IMR-90 (cell line): ENCODE data around the gene SREK1. TPM values are rescaled to one million over a fixed set of nuclear protein-coding genes. Genes with fewer than 3 reads are reported as not detected.

ENCODE experiments used
- ATAC-seq: fragments of 200-7000 bp; cut with Tn5 transposase; 2 replicates; pipeline ENCODE4 v1.9.1; 2020; ENCODE audit warnings: low read depth, mild to moderate bottlenecking, moderate library complexity
- BruUV-seq: library from RNA; stranded (reverse); fragments of 400-500 nt; replicated peaks from 2 replicates; lab custom pipeline; 2021; lab: Mats Ljungman, UMichigan
- CTCF ChIA-PET: fragments of 300-600 bp; formaldehyde crosslinking; extraction: SDS; loops from one replicate; lab custom pipeline; 2021; ENCODE audit warnings: antibody characterized with exemption; lab: Yijun Ruan, JAX
- POLR2A ChIA-PET: fragments of 300-600 bp; sonication (Branson Sonifier 250); formaldehyde crosslinking; loops from one replicate; lab custom pipeline; 2022; ENCODE audit warnings: antibody characterized with exemption; ENCODE audit not compliant: unreplicated experiment; lab: Charles Lee
- DNase-seq: peaks from one replicate; pipeline ENCODE4 v3.0.0; 2013
- H2AFZ ChIP-seq: replicated peaks from 2 replicates; pipeline ENCODE3; 2013; ENCODE audit warnings: low read length, mild to moderate bottlenecking; ENCODE audit not compliant: poor library complexity
- H2AK5ac ChIP-seq: 2 replicates; pipeline ENCODE4 v1.6.1; 2013; ENCODE audit warnings: low read depth, low read length, inconsistent platforms
- H2AK9ac ChIP-seq: replicated peaks from 2 replicates; pipeline ENCODE3; 2013; ENCODE audit warnings: mild to moderate bottlenecking, low read depth, low read length, moderate library complexity; ENCODE audit not compliant: poor library complexity
- H2BK120ac ChIP-seq: 2 replicates; pipeline ENCODE4 v1.6.1; 2013; ENCODE audit warnings: low read depth, low read length, inconsistent platforms
- H2BK15ac ChIP-seq: 3 replicates; pipeline ENCODE4 v1.6.1; 2013; ENCODE audit warnings: low read depth, low read length, inconsistent platforms
- H2BK20ac ChIP-seq: 2 replicates; pipeline ENCODE4 v1.6.1; 2013; ENCODE audit warnings: low read depth, mild to moderate bottlenecking, inconsistent platforms, low read length, moderate library complexity
- H2BK5ac ChIP-seq: 2 replicates; pipeline ENCODE4 v1.6.1; 2013; ENCODE audit warnings: mild to moderate bottlenecking, low read depth, low read length, inconsistent platforms; ENCODE audit not compliant: poor library complexity, severe bottlenecking
- H3K14ac ChIP-seq: replicated peaks from 2 replicates; pipeline ENCODE4 v1.6.1; 2013; ENCODE audit warnings: low read depth, low read length, inconsistent platforms
- H3K18ac ChIP-seq: 2 replicates; pipeline ENCODE4 v1.6.1; 2013; ENCODE audit warnings: low read depth, low read length, control low read depth
- H3K23ac ChIP-seq: 2 replicates; pipeline ENCODE4 v1.6.1; 2013; ENCODE audit warnings: low read depth, low read length, inconsistent platforms
- H3K27ac ChIP-seq: 2 replicates; pipeline ENCODE4 v1.5.1; 2013; ENCODE audit warnings: mild to moderate bottlenecking, control low read depth, low read length; ENCODE audit not compliant: insufficient read depth
- H3K27me3 ChIP-seq: 2 replicates; pipeline ENCODE4 v1.6.1; 2013; ENCODE audit warnings: low read length; ENCODE audit not compliant: control insufficient read depth, insufficient read depth
- H3K36me3 ChIP-seq: 2 replicates; pipeline ENCODE4 v1.6.1; 2013; ENCODE audit warnings: low read length, mixed read lengths; ENCODE audit not compliant: control insufficient read depth, insufficient read depth
- H3K4ac ChIP-seq: 2 replicates; pipeline ENCODE4 v1.6.1; 2013; ENCODE audit warnings: low read depth, low read length, inconsistent platforms
- H3K4me1 ChIP-seq: 2 replicates; pipeline ENCODE4 v1.6.1; 2013; ENCODE audit warnings: low read length, mixed read lengths; ENCODE audit not compliant: control insufficient read depth, insufficient read depth
- H3K4me2 ChIP-seq: 2 replicates; pipeline ENCODE4 v1.6.1; 2013; ENCODE audit warnings: low read depth, mild to moderate bottlenecking, control low read depth, low read length, moderate library complexity
- H3K4me3 ChIP-seq: 2 replicates; pipeline ENCODE4 v1.5.1; 2013; ENCODE audit warnings: low read depth, mild to moderate bottlenecking, control low read depth, low read length, moderate library complexity; ENCODE audit not compliant: insufficient read depth
- H3K56ac ChIP-seq: 2 replicates; pipeline ENCODE4 v1.6.1; 2013; ENCODE audit warnings: low read length, inconsistent platforms; ENCODE audit not compliant: insufficient read depth; ENCODE audit errors: extremely low read depth
- H3K79me1 ChIP-seq, 2 experiments: 2 replicates each; pipeline ENCODE4 v1.6.1; 2013; ENCODE audit warnings: low read length in 2 of 2, inconsistent platforms in 1 of 2, low read depth in 1 of 2
- H3K9ac ChIP-seq: 2 replicates; pipeline ENCODE4 v1.6.1; 2013; ENCODE audit warnings: low read depth, low read length, control low read depth
- H3K9me1 ChIP-seq: 2 replicates; pipeline ENCODE4 v1.6.1; 2013; ENCODE audit warnings: low read length, inconsistent platforms; ENCODE audit not compliant: insufficient read depth
- H3K9me3 ChIP-seq: 2 replicates; pipeline ENCODE4 v1.6.1; 2013; ENCODE audit warnings: low read length; ENCODE audit not compliant: control insufficient read depth, insufficient read depth
- H4K20me1 ChIP-seq: 2 replicates; pipeline ENCODE4 v1.6.1; 2013; ENCODE audit warnings: low read length, inconsistent platforms; ENCODE audit not compliant: insufficient read depth
- H4K5ac ChIP-seq: 2 replicates; pipeline ENCODE4 v1.6.1; 2013; ENCODE audit warnings: mild to moderate bottlenecking, low read depth, low read length, control low read depth
- H4K8ac ChIP-seq, 2 experiments: 2 replicates each; pipeline ENCODE4 v1.6.1; 2013; ENCODE audit warnings: low read depth in 2 of 2, low read length in 2 of 2, control low read depth in 1 of 2, inconsistent platforms in 1 of 2
- H4K91ac ChIP-seq: 2 replicates; pipeline ENCODE4 v1.6.1; 2013; ENCODE audit warnings: low read depth, low read length, inconsistent platforms; ENCODE audit not compliant: insufficient read depth
- BHLHE40 ChIP-seq: fragments of 150-350 bp; IDR thresholded peaks from 2 replicates; pipeline ENCODE4 v1.6.1; 2016; ENCODE audit warnings: mild to moderate bottlenecking, low read depth, low read length
- CEBPB ChIP-seq: IDR thresholded peaks from 2 replicates; pipeline ENCODE4 v1.6.1; 2012; ENCODE audit warnings: low read depth, low read length, improper control_type of control experiment
- CHD1 ChIP-seq: IDR thresholded peaks from 2 replicates; pipeline ENCODE4 v1.6.1; 2012; ENCODE audit warnings: low read depth, low read length, improper control_type of control experiment
- ELK1 ChIP-seq: fragments of 150-350 bp; IDR thresholded peaks from 2 replicates; pipeline ENCODE4 v1.6.1; 2016; ENCODE audit warnings: low read depth, mild to moderate bottlenecking, low read length, moderate library complexity, borderline replicate concordance
- FOS ChIP-seq: fragments of 150-350 bp; IDR thresholded peaks from 2 replicates; pipeline ENCODE4 v1.6.1; 2016; ENCODE audit warnings: low read depth, low read length
- MAFK ChIP-seq: IDR thresholded peaks from 2 replicates; pipeline ENCODE4 v1.6.1; 2012; ENCODE audit warnings: low read depth, low read length, improper control_type of control experiment
- MAZ ChIP-seq: IDR thresholded peaks from 2 replicates; pipeline ENCODE4 v1.6.1; 2012; ENCODE audit warnings: low read depth, mild to moderate bottlenecking, low read length, improper control_type of control experiment, moderate library complexity, borderline replicate concordance
- MXI1 ChIP-seq: IDR thresholded peaks from 2 replicates; pipeline ENCODE4 v1.6.1; 2012; ENCODE audit warnings: low read depth, mild to moderate bottlenecking, low read length, moderate library complexity, borderline replicate concordance
- NFE2L2 ChIP-seq: fragments of 150-350 bp; IDR thresholded peaks from 2 replicates; pipeline ENCODE4 v1.6.1; 2016; ENCODE audit warnings: low read depth, mild to moderate bottlenecking, low read length
- POLR2A ChIP-seq: IDR thresholded peaks from 2 replicates; pipeline ENCODE4 v1.6.1; 2012; ENCODE audit warnings: mild to moderate bottlenecking, low read depth, low read length
- RAD21 ChIP-seq: IDR thresholded peaks from 2 replicates; pipeline ENCODE4 v1.6.1; 2012; ENCODE audit warnings: low read length, improper control_type of control experiment
- RCOR1 ChIP-seq: IDR thresholded peaks from 2 replicates; pipeline ENCODE4 v1.6.1; 2012; ENCODE audit warnings: mild to moderate bottlenecking, low read length, improper control_type of control experiment; ENCODE audit not compliant: insufficient replicate concordance
- RFX5 ChIP-seq: IDR thresholded peaks from 2 replicates; pipeline ENCODE4 v1.8.0; 2012; ENCODE audit warnings: low read depth, mild to moderate bottlenecking, low read length, moderate library complexity
- SMC3 ChIP-seq: fragments of 150-350 bp; IDR thresholded peaks from 2 replicates; pipeline ENCODE4 v1.6.1; 2016; ENCODE audit warnings: low read depth, mild to moderate bottlenecking, antibody characterized with exemption, low read length, moderate library complexity
- WGBS, 2 experiments: methylation state at CpG; one replicate each; pipeline versions ENCODE4 v1.1.5 to v1.1.7; 2013; ENCODE audit warnings: missing lambda C conversion rate in 2 of 2; ENCODE audit not compliant: insufficient read length in 1 of 2; ENCODE audit errors: extremely low coverage in 2 of 2; 5-methylcytosine and 5-hydroxymethylcytosine counted together
- dilution Hi-C: fragments of 300-500 bp; cut with HindIII; formaldehyde crosslinking; loops from one replicate; pipeline ENCODE4 v1.14.3; 2018; ENCODE audit warnings: low sequenced_read_pairs; ENCODE audit not compliant: unreplicated experiment
- in situ Hi-C: fragments of 300-500 bp; cut with MboI; formaldehyde crosslinking; loops from 3 replicates; pipeline ENCODE4 v1.14.3; 2019; ENCODE audit warnings: low sequenced_read_pairs, inconsistent platforms, mixed read lengths
- intact Hi-C: fragments of 100-400 bp; cut with micrococcal nuclease; formaldehyde crosslinking; loops from 2 replicates; pipeline ENCODE4 v1.10.0; 2022
- polyA plus RNA-seq, 3 experiments: library from polyadenylated mRNA; depleted of rRNA; stranded (reverse); fragments of >200 nt; gene quantifications; 2 replicates each; pipeline ENCODE4 v1.2.3, GENCODE V29; 2012; ENCODE audit warnings: low replicate concordance in 1 of 3
- total RNA-seq: library from RNA; depleted of rRNA; stranded (reverse); fragments of >200 nt; gene quantifications from 2 replicates; pipeline ENCODE4 v1.2.3, GENCODE V29; 2012
- TF ChIP-seq, protein P1 (sequence below): fragments of 150-350 bp; IDR thresholded peaks from 2 replicates; pipeline ENCODE4 v1.6.1; 2017; ENCODE audit warnings: mild to moderate bottlenecking, antibody characterized with exemption, low read length, low read depth
- TF ChIP-seq, protein P2 (sequence below): conservative IDR thresholded peaks from 2 replicates; pipeline ENCODE4 v1.5.1; 2012; ENCODE audit warnings: mild to moderate bottlenecking, low read depth, low read length, improper control_type of control experiment

Gene SREK1
- total and polyA plus RNA-seq, 2 of the 4 experiments (the other 2 are of a cell fraction): 23.0 to 36.2 TPM

- Histone ChIP-seq H4K91ac (no peak overlapping the region), H3K36me3 (no peaks in the 10 kb centered on the region), H2BK120ac (no peak overlapping the region), H2BK15ac (no peak overlapping the region), H4K5ac (no peak overlapping the region), H2AK5ac (no peak overlapping the region), H3K9me3 (no peaks in the 10 kb centered on the region), H3K56ac (no peak overlapping the region), H3K4me1 (no peaks in the 10 kb centered on the region), H2AFZ (no peak overlapping the region), H4K20me1 (no peaks in the 10 kb centered on the region), H3K4me2 (no peak overlapping the region), H3K18ac (no peak overlapping the region), H3K14ac (no peak overlapping the region), H3K4me3 (no peak overlapping the region), H3K23ac (no peak overlapping the region), H3K9ac (no peak overlapping the region), H2BK5ac (no peak overlapping the region), H3K27me3 (peaks cover 3% of the 10 kb centered on the region), H4K8ac (no peak overlapping the region), H2AK9ac (no peak overlapping the region), H3K79me1 (no peaks in the 10 kb centered on the region), H2BK20ac (no peak overlapping the region), H3K4ac (no peak overlapping the region), H3K27ac (no peak overlapping the region), H3K9me1 (0 out of 2 replicates have a peak, but pooled peaks cover 6% of the 10 kb centered on the region)
- BruUV-seq: no TSS peak
- TF ChIP-seq POLR2A: no peak
- no peak for TF ChIP-seq MAFK
- no peak for TF ChIP-seq MXI1
- no peak for TF ChIP-seq RAD21
- no peak for TF ChIP-seq NFE2L2
- no peak for TF ChIP-seq CEBPB
- TF ChIP-seq, protein P1, sequence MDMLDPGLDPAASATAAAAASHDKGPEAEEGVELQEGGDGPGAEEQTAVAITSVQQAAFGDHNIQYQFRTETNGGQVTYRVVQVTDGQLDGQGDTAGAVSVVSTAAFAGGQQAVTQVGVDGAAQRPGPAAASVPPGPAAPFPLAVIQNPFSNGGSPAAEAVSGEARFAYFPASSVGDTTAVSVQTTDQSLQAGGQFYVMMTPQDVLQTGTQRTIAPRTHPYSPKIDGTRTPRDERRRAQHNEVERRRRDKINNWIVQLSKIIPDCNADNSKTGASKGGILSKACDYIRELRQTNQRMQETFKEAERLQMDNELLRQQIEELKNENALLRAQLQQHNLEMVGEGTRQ: no peak
- no peak for TF ChIP-seq FOS
- no peak for TF ChIP-seq MAZ
- no peak for TF ChIP-seq BHLHE40
- no peak for TF ChIP-seq SMC3
- TF ChIP-seq, protein P2, sequence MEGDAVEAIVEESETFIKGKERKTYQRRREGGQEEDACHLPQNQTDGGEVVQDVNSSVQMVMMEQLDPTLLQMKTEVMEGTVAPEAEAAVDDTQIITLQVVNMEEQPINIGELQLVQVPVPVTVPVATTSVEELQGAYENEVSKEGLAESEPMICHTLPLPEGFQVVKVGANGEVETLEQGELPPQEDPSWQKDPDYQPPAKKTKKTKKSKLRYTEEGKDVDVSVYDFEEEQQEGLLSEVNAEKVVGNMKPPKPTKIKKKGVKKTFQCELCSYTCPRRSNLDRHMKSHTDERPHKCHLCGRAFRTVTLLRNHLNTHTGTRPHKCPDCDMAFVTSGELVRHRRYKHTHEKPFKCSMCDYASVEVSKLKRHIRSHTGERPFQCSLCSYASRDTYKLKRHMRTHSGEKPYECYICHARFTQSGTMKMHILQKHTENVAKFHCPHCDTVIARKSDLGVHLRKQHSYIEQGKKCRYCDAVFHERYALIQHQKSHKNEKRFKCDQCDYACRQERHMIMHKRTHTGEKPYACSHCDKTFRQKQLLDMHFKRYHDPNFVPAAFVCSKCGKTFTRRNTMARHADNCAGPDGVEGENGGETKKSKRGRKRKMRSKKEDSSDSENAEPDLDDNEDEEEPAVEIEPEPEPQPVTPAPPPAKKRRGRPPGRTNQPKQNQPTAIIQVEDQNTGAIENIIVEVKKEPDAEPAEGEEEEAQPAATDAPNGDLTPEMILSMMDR: no peak
- TF ChIP-seq RFX5: no peak
- no peak for TF ChIP-seq CHD1
- no peak for TF ChIP-seq ELK1
- TF ChIP-seq RCOR1: no peak
- intact Hi-C loops (no loop called here), in situ Hi-C loops (no loop called here), dilution Hi-C loops (no loop called here)
- ChIA-PET CTCF (interaction anchor here (1.3 kb wide), 1 partner anchor 8 kb away, joined by 3 read pairs; no protein-coding TSS in a partner anchor), POLR2A (no interaction called here)
- ATAC-seq: no peak
- DNase-seq: no peak
- WGBS, 2 experiments: no CpG with 5 or more reads among the region's 6 CpGs
These were observed 88.2 kb downstream of the SREK1 start for GRCh38 chr5:66232275-66232674.
